Measurements from ENCODE around the gene RPS5.

The RPS5 gene

DNA sequence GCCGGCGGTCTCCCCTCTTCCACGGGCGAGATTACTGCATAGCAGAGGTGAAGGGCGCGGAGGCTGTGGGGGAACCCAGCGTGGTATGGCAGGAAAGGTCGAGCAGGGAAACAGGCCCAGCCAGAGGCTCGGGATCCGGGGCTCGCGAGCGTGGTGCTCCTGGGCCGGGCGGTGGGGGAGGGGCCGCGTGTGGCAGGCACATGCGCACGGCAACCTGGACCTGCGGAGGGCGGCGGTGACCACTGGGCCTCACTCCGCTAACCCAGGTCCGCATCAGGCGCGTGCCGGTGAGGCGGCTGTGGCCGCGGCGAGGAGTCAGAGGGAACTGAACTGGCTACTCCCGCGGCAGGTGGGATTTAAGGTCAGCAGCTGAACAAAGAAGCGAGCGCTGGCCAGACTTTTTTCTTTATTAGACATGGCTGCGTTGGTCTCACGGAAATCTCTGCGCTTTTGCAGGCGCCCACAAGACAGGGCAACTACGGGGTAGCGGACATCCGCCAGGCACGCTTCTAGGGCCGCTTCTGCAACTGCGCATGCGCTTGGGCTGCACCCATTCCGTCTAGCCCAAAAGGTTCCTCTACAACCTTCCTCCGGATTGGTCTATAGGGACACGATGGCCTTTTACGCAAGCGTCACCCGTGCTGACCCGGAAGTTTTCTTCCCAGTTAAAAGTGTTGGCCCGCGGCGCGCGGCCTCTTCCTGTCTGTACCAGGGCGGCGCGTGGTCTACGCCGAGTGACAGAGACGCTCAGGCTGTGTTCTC, at the start of gene RPS5:
RPS5 (plus strand) TSS at position 694 of the 762 bp plus-strand sequence. CDS start 869 bp downstream, outside the sequence.
- peak within 1 kb of the TSS; percentile 89 for H3K4me3 ChIP-seq (ENCODE audit: low read depth, low read length)

DNA sequence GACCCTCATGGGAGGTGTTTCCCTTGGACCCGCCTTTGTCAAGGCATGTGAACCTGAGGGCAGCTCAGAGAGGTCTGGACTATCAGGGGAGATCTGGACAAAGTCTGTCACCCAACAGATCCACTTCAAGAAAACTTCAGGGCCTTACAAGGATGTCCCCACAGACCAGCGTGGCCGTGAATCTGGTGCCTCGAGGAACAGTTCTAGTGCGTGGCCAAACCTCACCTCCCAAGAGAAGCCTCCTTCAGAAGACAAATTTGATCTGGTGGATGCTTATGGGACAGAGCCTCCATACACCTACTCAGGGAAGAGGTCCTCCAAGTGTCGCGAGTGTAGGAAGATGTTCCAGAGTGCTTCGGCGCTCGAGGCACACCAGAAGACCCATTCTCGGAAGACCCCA, 48.7 kb upstream of the RPS5 start:
- H3K4me3 ChIP-seq (ENCODE audit: low read depth, low read length): no peak overlapping the region

GRCh38 chr19:58338825-58339558, 48.1 kb upstream of the RPS5 start:
- H3K4me3 ChIP-seq (ENCODE audit: low read depth, low read length): no peak overlapping the region

- H3K4me3 ChIP-seq (ENCODE audit: low read depth, low read length): no peak overlapping the region
These were observed 41.5 kb upstream of the RPS5 start for GRCh38 chr19:58345558-58345957.

DNA sequence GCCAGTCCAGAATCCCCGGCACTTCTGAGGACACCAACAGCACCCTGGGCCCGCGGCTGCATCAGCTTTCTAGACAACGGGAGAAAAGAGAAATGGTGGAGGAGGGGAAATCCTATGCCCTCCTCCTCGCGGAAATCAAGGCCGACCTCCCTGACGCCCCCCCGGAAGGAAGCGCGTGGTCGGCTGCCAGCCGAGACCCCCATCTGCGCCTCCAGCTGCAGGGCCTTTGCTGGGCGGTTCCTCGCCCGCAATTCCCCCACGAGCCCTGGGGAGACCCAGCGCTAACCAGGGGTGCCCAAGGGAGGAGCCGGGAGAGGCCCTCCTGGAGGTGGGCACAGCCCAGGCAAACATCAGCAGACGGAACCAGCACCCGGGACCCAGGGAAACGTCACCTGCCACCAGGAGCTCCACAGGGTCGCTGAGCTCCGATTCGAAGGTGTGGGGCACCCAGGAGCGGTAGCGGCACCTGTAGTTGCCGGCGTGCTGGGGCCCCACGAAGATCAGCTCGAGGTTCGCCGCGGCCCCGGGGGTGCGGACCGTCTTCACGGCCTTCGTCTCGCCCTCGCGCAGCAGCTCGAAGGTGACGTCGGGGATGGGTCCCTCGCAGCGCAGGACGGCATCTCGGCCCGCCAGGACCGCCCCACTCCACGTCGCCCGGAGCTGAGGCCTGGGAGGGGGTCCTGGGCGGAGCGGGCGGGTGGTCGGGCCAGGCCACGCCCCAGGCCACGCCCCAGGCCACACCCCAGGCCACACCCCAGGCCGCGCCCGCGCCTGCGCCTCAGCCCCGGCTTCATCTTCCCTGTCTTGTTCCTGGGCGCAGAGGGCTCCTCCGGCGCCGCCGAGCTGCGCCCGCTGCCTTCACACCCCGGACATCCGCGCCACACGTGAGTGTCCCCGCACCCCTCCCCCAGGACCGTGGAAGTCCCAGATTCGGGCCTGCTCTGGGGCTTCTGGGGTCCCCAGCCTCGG, 39.8 kb upstream of the RPS5 start:
- H3K4me3 ChIP-seq (ENCODE audit: low read depth, low read length): peak overlapping the region; percentile 68

GRCh38 chr19:58348080-58348479, 39.0 kb upstream of the RPS5 start:
- H3K4me3 ChIP-seq (ENCODE audit: low read depth, low read length): peak overlapping the region; percentile 68

- H3K4me3 ChIP-seq (ENCODE audit: low read depth, low read length): no peak overlapping the region
These were observed 37.5 kb upstream of the RPS5 start for GRCh38 chr19:58349590-58349989.

DNA sequence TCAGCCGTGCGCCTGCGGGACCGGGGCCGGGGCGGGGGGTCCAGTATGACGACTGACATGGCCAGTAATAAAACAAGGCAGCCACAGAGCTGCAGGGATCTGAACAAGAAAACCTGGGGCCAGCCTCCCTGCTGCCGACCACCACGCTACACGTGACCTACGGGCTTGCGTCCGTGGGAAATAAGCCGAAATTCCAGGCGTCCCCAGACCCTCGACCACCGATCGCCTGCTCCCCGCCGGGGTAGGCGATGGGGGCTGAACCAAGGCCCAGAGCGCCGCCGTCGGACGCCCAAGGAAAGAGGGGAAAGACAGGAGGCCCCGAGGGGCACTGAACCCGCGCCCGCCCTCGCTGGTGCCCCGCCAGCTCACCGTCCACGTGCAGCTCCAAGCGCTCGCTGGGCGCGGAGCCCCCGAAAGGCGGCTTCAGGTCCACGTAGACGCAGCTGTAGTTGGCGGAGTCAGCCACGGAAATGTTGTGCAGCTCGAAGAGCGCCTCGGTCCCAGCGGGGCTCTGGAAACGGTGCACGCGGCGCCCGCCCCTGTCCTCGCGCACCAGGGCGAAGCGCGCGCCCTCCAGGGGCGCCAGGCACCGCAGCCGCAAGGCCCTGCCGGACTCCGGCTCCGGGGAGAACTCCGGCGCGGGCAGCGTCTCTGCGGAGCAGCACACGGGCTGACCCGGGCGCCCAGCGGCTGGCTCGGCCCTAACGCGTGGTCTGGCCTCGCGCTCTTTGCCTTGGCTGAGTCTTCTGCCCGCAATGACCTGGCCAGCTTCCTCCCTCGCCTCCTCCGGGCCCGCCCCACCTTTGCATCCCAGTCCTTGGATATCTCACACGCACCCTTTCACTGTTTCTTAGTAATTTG, 36.8 kb upstream of the RPS5 start:
- no peak overlapping the region for H3K4me3 ChIP-seq (ENCODE audit: low read depth, low read length)

DNA sequence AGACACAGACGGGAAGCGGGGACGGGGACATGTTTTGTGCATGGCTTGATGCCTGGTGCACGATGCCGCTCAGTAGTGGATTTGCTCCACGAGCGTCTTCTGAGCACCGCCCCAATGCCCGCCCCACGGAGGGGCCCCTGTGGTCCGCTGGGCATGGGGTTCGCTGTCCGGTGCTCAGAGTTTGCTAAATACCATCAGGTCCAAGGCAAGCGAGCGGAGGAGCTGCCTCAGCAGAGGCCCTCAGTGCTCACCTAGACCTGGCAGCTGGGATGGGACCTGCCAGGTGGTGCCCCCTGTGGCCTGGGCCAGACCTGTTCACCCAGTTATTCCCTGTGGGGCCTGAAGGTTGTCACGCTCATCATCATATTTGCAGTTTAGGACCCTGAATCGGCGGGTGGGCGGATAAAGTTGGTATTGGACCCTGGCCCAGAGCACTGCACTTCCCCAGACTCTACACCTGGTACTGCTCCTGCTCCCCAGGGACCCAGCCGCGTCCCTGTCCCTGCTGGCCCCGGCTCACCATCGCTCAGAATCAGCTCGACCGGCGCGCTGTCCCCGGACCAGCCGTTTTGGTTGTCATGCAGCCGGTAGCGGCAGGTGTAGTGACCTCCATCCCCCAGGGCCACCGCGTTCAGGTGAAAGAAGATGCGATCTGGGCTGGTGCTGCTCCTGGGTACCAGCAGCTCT, 36.1 kb upstream of the RPS5 start:
- no peak overlapping the region for H3K4me3 ChIP-seq (ENCODE audit: low read depth, low read length)

DNA sequence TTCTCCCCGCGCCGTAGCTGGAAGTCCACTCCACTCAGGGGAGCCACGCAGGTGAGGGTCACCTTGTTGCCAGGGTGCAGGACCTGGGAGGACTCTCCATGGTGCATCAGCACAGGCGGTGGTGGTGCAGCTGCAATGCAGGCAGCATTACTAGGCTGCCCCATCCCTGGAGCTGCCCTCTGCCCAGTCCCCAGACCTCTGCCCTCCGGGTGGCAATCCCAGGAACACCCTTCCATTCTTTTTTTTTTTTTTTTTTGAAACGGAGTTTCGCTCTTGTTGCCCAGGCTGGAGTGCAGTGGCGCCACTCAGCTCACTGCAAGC, 35.6 kb upstream of the RPS5 start:
- no peak overlapping the region for H3K4me3 ChIP-seq (ENCODE audit: low read depth, low read length)

DNA sequence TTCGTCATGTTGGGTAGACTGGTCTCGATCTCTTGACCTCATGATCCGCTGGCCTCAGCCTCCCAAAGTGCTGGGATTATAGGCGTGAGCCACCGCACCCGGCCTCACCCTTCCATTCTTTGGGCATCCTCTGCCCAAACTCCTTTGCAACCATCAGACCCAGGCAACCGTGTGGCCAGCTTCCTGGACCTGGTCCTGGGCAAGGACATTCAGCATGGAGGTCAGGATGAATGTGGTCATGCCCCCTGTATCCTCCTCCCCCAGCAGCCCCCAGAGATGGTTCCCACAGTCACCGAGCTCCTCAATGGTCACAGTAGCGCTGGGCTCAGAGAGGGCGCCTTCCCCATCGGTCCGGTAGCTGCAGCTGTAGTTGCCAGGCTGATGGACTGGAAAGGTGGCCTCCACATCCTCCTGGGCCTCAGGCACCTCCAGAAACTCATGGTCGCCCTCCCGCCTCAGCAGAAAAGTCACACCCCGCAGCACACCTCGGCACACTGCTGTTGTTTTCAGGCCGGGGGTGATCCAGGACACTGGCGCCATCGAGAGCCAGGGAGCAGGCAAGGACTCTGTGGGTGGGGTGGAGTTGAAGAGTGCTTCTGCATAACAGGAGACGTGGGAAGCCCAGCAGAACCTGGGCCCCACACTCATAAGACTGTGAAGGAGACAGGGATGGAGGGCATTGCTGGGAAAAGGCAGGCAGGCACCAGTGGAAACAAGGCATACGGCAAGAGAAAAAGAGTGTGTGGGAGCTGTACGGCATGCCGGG, 34.9 kb upstream of the RPS5 start:
- no peak overlapping the region for H3K4me3 ChIP-seq (ENCODE audit: low read depth, low read length)

GRCh38 chr19:58352760-58353671, 34.1 kb upstream of the RPS5 start, which contains the start of gene A1BG:
A1BG (minus strand) TSS chr19:58353492; CDS start chr19:58353437, 55 bp downstream.
- no peak within 1 kb of the TSS for H3K4me3 ChIP-seq (ENCODE audit: low read depth, low read length)

DNA sequence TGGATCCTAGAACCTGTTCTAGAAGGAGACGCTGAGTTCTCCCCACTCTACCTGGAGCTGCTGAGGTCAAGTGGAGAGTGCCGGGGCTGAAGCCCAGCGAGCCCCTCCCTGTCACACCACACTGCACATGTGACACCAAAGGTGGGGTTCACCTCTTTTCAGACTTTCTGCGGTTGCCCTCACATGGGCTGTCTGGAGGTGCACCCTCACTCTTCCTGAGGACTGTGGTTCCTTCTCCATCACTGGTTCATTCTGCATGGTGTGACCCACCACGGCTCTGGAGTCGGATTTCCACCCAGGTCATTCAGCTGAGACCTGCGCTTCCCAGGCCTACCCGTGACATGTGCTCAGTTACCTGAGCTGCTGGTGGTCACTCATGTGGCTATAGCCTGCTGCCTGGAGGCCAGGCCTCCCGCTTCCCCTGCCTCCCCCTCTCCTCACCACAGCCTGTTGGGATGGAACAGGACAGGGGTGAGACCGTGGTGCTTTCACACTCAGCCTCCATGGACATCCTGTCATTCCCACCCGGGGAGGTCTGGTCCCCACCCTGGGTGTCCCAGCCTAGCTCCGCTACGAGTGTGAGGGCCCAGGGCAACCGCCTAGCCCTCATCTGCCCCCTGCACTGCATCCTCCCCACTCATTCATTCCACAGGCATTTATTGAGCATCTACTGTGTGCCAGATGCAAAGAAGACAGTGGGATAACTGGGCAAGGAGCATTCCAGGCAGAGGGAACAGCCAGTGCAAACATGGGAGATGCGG, 33.2 kb upstream of the RPS5 start:
- no peak overlapping the region for H3K4me3 ChIP-seq (ENCODE audit: low read depth, low read length)

DNA sequence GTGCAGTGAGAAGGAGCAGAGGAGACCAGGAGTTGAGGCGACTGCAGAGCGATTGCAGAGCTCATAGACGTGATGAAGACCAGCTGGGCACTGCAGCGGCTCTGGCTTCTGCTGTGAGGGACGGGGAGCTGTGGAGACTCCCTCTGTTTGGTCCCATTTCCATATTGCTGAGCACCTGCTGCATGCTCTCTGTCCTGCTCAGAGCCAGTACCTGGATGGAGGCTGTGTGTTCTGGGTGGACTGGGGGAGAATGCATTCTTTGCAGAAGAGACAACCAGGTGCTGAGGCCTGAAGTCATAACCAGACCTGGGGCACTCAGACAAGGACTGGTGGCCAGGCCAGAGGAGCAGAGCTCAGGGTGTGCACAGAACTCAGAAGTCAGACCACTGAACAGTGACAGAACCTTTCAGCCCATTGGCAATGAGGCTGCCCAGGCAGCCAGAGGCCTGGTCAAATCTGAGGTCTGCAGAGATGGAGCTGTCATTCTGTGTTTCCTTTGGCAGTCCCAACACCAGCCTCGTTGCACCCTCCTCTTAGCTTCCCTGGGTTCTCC, 32.5 kb upstream of the RPS5 start:
- no peak overlapping the region for H3K4me3 ChIP-seq (ENCODE audit: low read depth, low read length)

DNA sequence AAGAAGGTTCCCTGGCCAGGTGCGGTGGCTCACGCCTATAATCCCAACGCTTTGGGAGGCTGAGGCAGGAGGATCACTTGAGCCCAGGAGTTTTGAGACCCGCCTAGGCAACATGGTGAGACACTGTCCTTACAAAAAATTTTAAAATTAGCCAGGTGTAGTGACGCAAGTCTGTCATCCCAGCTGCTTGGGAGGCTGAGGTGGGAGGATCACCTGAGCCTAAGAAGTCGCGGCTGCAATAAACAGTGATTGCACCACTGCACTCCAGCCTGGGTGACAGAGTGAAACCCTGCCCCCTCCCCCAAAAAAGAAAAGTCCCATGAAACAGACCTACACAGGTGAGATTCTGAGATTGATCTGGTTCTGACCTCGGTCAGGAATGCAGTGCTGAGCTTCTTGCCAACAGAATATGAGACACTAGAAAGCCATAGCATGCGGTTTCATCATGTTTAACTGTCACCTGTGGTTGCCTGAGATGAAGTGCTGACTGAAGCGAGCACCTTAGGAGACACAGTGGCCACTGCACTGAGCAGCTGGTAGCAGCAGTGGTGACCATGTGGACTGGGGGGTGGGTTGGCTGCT, 31.8 kb upstream of the RPS5 start:
- no peak overlapping the region for H3K4me3 ChIP-seq (ENCODE audit: low read depth, low read length)

DNA sequence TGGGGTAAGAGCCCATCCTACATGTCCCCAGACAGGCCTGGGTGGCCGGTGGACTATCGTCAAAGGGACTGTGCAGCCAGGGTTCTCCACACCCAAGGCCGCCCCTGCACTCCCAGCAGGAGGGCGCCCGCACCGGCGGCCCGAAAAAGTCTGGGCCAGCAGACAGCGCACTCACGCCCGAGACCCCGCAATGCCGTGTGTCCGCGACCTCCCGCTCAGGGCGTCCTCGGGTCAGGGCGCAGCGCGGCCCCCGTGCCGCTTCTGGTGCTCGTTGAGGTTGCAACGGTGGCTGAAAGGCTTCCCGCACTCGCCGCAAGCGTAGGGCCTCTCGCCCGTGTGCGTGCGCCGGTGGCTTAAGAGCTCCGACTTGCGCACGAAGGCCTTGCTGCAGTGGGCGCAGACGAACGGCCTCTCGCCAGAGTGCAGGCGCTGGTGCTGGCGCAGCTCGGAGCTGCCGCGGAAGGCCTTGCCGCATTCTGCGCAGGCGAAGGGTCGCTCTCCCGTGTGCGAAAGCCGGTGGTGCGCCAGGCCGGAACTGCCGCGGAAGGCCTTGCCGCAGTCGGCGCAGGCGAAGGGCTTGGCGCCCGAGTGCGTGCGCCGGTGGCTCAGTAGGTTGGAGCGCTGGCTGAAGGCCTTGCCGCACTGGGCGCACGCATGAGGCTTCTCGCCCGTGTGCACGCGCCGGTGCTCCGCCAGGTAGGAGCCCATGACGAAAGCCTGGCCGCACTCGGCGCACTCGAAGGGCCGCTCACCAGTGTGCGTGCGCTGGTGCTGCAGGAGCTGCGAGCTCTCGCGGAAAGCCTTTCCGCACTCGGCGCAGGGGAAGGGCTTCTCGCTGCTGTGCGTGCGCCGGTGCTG, 30.9 kb upstream of the RPS5 start:
- no peak overlapping the region for H3K4me3 ChIP-seq (ENCODE audit: low read depth, low read length)
